ENCODE data around the gene SLC35F3. TPM values are rescaled to one million over a fixed set of nuclear protein-coding genes. Genes with fewer than 3 reads are reported as not detected.

SLC35F3 gene
- polyA plus RNA-seq, 1 donor (not counting 4 experiments of a cell fraction or from before 2014, with no cell fraction given) = 13.8 TPM

- Histone ChIP-seq H3K27ac (ENCODE audit: control insufficient read depth, insufficient read depth, low read length) (no peak overlapping the region), H3K79me2 (ENCODE audit: control insufficient read depth, insufficient read depth, low read length) (no peaks in the 10 kb centered on the region), H3K4me2 (ENCODE audit: control insufficient read depth, extremely low read depth, insufficient read depth, low read depth, low read length) (no peak overlapping the region), H3K9me1 (ENCODE audit: control insufficient read depth, extremely low read depth, insufficient read depth, low read length) (no peaks in the 10 kb centered on the region), H3K4me3 (ENCODE audit: control insufficient read depth in 2 of 3, extremely low read depth in 1 of 3, insufficient read depth in 2 of 3, low read depth in 1 of 3, low read length in 3 of 3) (no peak overlapping the region), H3K36me3 (ENCODE audit: control insufficient read depth in 2 of 2, extremely low read depth in 1 of 2, insufficient read depth in 2 of 2, low read length in 2 of 2) (no peaks in the 10 kb centered on the region), H3K27me3 (ENCODE audit: control insufficient read depth, extremely low read depth, insufficient read depth, low read length) (no peaks in the 10 kb centered on the region), H3K4me1 (ENCODE audit: control insufficient read depth, extremely low read depth, insufficient read depth, low read length) (no peaks in the 10 kb centered on the region), H3K9me3 (ENCODE audit: control insufficient read depth, low read depth, low read length) (no peaks in the 10 kb centered on the region), H4K20me1 (ENCODE audit: control insufficient read depth, extremely low read depth, insufficient read depth, low read length) (no peaks in the 10 kb centered on the region), H3K9ac (ENCODE audit: control insufficient read depth, extremely low read depth, insufficient read depth, low read length) (no peak overlapping the region), H2AFZ (ENCODE audit: control insufficient read depth, low read length) (no peak overlapping the region)
- no peak for TF ChIP-seq EZH2 (IDR thresholded peaks at IDR 0.05; ENCODE audit: low read length)
- TF ChIP-seq, protein P1, sequence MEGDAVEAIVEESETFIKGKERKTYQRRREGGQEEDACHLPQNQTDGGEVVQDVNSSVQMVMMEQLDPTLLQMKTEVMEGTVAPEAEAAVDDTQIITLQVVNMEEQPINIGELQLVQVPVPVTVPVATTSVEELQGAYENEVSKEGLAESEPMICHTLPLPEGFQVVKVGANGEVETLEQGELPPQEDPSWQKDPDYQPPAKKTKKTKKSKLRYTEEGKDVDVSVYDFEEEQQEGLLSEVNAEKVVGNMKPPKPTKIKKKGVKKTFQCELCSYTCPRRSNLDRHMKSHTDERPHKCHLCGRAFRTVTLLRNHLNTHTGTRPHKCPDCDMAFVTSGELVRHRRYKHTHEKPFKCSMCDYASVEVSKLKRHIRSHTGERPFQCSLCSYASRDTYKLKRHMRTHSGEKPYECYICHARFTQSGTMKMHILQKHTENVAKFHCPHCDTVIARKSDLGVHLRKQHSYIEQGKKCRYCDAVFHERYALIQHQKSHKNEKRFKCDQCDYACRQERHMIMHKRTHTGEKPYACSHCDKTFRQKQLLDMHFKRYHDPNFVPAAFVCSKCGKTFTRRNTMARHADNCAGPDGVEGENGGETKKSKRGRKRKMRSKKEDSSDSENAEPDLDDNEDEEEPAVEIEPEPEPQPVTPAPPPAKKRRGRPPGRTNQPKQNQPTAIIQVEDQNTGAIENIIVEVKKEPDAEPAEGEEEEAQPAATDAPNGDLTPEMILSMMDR (optimal IDR thresholded peaks at IDR 0.05 in 1 of 3, IDR thresholded peaks at IDR 0.05 in 1 of 3, conservative IDR thresholded peaks at IDR 0.05 in 1 of 3; ENCODE audit: extremely low read depth in 1 of 3, insufficient read depth in 2 of 3, low read length in 3 of 3) = no peak
- DNase-seq (ENCODE audit: low read depth, low spot score) (no peak), FAIRE-seq (peak; percentile 41)
- dilution Hi-C loops (cut with MboI; ENCODE audit: extremely low pct_ligation_motif_present, low sequenced_read_pairs) = no loop called here
These were observed 427.0 kb downstream of the SLC35F3 start for GRCh38 chr1:234331507-234331906.

DNA sequence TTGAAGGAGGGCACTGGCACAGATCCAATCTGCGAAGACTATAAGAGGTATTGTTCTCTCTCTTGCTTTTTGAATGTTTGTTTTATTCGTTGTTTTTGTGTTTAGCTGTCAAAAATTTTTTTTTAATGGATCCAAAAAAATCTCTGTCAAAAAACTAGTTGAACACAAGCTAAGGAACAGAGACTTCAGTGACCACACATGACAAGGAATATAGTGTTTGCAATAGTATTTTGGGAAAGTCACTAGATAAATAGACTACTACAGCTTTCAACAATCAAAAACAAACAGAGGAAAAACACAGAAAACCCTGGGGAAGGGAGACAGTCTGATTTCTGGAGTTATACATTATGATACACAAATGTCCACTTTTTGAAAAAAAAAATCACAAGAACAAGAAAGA, 431.9 kb downstream of the SLC35F3 start:
- TF ChIP-seq, protein P1 (optimal IDR thresholded peaks at IDR 0.05 in 1 of 3, IDR thresholded peaks at IDR 0.05 in 1 of 3, conservative IDR thresholded peaks at IDR 0.05 in 1 of 3; ENCODE audit: extremely low read depth in 1 of 3, insufficient read depth in 2 of 3, low read length in 3 of 3) = no peak
- no peak for TF ChIP-seq EZH2 (IDR thresholded peaks at IDR 0.05; ENCODE audit: low read length)
- Histone ChIP-seq H3K9me3 (ENCODE audit: control insufficient read depth, low read depth, low read length) (no peaks in the 10 kb centered on the region), H3K9me1 (ENCODE audit: control insufficient read depth, extremely low read depth, insufficient read depth, low read length) (no peaks in the 10 kb centered on the region), H3K27ac (ENCODE audit: control insufficient read depth, insufficient read depth, low read length) (no peak overlapping the region), H4K20me1 (ENCODE audit: control insufficient read depth, extremely low read depth, insufficient read depth, low read length) (no peaks in the 10 kb centered on the region), H3K4me1 (ENCODE audit: control insufficient read depth, extremely low read depth, insufficient read depth, low read length) (no peaks in the 10 kb centered on the region), H3K27me3 (ENCODE audit: control insufficient read depth, extremely low read depth, insufficient read depth, low read length) (no peaks in the 10 kb centered on the region), H3K36me3 (ENCODE audit: control insufficient read depth in 2 of 2, extremely low read depth in 1 of 2, insufficient read depth in 2 of 2, low read length in 2 of 2) (no peaks in the 10 kb centered on the region), H3K4me3 (ENCODE audit: control insufficient read depth in 2 of 3, extremely low read depth in 1 of 3, insufficient read depth in 2 of 3, low read depth in 1 of 3, low read length in 3 of 3) (no peak overlapping the region), H3K79me2 (ENCODE audit: control insufficient read depth, insufficient read depth, low read length) (no peaks in the 10 kb centered on the region), H3K4me2 (ENCODE audit: control insufficient read depth, extremely low read depth, insufficient read depth, low read depth, low read length) (no peak overlapping the region), H2AFZ (ENCODE audit: control insufficient read depth, low read length) (no peak overlapping the region), H3K9ac (ENCODE audit: control insufficient read depth, extremely low read depth, insufficient read depth, low read length) (no peak overlapping the region)
- DNase-seq (ENCODE audit: low read depth, low spot score) (no peak), FAIRE-seq (no peak)
- dilution Hi-C loops (cut with MboI; ENCODE audit: extremely low pct_ligation_motif_present, low sequenced_read_pairs) = no loop called here
